ENCODE measurements around the gene FILIP1L. TPM values are rescaled to one million over a fixed set of nuclear protein-coding genes. Genes with fewer than 3 reads are reported as not detected.
A peak's percentile ranks its signal among the peaks of the same experiment; 100 is the strongest.

FILIP1L gene
- total RNA-seq, 1 donor from 2014 or later: 1.1 TPM

DNA sequence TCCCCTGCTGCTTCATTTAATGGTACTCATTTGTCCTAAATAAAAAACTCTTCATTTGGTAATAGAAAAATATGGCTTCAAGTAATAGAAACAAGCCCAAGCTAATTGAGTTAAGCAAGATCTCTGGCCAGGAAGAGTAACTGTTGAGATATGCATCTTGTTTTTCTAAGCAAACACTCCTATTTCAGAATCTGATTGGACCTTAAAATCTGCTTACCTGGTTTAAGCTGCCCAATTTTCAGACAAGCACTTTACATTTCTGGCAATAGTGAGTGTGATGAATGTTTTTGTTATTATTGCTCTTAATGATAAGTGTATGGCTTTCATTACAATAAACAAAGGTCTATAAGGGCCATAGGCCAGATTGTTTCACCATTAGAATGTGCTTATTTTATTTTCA is 210.4 kb downstream of the FILIP1L start:
- Histone ChIP-seq H3K4me3 (ENCODE audit: low read depth, low read length) (no peak overlapping the region), H3K27me3 (ENCODE audit: control insufficient read depth, insufficient read depth, low read length) (no peaks in the 10 kb centered on the region), H3K36me3 (ENCODE audit: control insufficient read depth, insufficient read depth, low read length) (no peaks in the 10 kb centered on the region)
- FAIRE-seq (no peak), DNase-seq (ENCODE audit: low read depth) (no peak)
- TF ChIP-seq, protein P1, sequence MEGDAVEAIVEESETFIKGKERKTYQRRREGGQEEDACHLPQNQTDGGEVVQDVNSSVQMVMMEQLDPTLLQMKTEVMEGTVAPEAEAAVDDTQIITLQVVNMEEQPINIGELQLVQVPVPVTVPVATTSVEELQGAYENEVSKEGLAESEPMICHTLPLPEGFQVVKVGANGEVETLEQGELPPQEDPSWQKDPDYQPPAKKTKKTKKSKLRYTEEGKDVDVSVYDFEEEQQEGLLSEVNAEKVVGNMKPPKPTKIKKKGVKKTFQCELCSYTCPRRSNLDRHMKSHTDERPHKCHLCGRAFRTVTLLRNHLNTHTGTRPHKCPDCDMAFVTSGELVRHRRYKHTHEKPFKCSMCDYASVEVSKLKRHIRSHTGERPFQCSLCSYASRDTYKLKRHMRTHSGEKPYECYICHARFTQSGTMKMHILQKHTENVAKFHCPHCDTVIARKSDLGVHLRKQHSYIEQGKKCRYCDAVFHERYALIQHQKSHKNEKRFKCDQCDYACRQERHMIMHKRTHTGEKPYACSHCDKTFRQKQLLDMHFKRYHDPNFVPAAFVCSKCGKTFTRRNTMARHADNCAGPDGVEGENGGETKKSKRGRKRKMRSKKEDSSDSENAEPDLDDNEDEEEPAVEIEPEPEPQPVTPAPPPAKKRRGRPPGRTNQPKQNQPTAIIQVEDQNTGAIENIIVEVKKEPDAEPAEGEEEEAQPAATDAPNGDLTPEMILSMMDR (IDR thresholded peaks at IDR 0.05; ENCODE audit: insufficient read depth, low read length, severe bottlenecking): no peak

DNA sequence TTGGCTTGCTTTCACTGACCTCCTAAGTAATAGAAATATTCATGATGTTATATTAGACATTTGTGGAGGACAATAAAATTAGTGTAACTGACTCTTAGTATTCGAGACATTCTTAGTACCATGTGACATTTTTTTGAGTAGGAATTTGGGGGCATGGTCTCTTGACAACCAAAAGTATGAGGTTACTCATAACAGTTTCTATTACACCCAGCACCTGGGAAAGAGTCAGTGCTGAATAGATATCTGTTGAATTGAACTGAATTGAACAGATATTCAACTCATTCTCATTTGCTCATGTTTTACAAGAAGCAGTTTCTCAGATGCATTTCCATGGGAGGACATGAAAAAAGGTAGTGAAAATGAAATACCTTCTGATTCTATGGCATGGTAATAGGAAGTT is 212.2 kb downstream of the FILIP1L start:
- TF ChIP-seq, protein P1 (IDR thresholded peaks at IDR 0.05; ENCODE audit: insufficient read depth, low read length, severe bottlenecking): no peak

DNA sequence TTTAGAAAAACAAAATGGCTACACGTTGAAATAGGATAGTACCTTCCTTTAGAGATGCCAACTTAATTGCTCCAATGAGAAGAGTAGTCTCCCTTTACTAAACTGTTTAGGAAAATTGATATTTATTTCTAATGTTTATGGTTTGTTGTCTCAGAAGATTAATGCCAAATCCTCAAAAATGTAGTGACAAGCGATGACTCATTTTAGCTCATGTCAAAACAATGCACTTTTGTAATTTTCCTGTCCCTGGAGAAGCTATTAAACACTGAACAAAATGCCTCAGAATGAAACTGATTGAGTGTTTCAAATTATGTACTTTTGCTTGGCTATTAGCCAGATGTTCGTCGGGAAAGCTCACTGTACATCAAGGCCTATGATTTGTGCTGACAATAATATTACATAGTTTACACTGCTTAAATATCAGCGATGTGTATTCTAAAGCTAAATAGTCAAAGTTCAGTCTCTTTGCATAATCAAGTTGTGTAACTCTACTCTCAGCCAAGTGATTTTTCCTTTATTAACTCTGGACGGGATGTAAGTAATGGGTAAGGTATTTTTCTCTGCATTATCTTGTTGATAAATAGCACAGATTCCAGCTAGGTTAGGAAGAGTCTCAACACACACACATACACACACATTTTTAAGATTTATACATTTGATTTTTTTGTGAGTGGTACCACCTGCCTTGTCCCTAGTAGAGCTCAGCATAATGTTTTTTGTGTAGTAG is 212.9 kb downstream of the FILIP1L start:
- no peaks in the 10 kb centered on the region for H3K36me3 ChIP-seq (ENCODE audit: control insufficient read depth, insufficient read depth, low read length)
- no peak overlapping the region for H3K4me3 ChIP-seq (ENCODE audit: low read depth, low read length)
- DNase-seq (ENCODE audit: low read depth) (peak; percentile 90), FAIRE-seq (no peak)
- TF ChIP-seq, protein P1 (IDR thresholded peaks at IDR 0.05; ENCODE audit: insufficient read depth, low read length, severe bottlenecking): no peak
- H3K27me3 ChIP-seq (ENCODE audit: control insufficient read depth, insufficient read depth, low read length): no peaks in the 10 kb centered on the region

More for the DNA sequence above, 212.2 kb downstream of the FILIP1L start:
- peak; percentile 67 for DNase-seq (ENCODE audit: low read depth)
- no peaks in the 10 kb centered on the region for H3K36me3 ChIP-seq (ENCODE audit: control insufficient read depth, insufficient read depth, low read length)
- no peak for FAIRE-seq
- no peaks in the 10 kb centered on the region for H3K27me3 ChIP-seq (ENCODE audit: control insufficient read depth, insufficient read depth, low read length)
- no peak overlapping the region for H3K4me3 ChIP-seq (ENCODE audit: low read depth, low read length)

DNA sequence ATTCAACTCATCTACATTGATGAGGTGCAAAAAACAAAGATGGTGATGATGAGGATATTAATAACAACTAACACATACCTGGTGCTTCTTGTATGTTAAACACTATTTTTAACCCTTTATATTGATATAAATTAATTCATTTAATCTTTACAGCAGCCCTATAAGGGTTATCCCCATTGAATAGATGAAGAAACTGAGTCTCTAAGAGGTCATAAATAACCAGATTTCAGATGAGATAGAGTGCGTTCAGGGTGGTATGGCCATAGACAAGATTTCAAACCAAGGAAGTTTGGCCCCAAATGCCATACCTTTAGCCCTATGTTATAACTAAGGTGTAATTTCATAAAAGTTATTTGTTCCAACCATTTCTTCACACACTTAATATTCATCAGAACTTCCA is 214.1 kb downstream of the FILIP1L start:
- FAIRE-seq (no peak), DNase-seq (ENCODE audit: low read depth) (no peak)
- Histone ChIP-seq H3K36me3 (ENCODE audit: control insufficient read depth, insufficient read depth, low read length) (no peaks in the 10 kb centered on the region), H3K27me3 (ENCODE audit: control insufficient read depth, insufficient read depth, low read length) (no peaks in the 10 kb centered on the region), H3K4me3 (ENCODE audit: low read depth, low read length) (no peak overlapping the region)
- TF ChIP-seq, protein P1 (IDR thresholded peaks at IDR 0.05; ENCODE audit: insufficient read depth, low read length, severe bottlenecking): no peak

DNA sequence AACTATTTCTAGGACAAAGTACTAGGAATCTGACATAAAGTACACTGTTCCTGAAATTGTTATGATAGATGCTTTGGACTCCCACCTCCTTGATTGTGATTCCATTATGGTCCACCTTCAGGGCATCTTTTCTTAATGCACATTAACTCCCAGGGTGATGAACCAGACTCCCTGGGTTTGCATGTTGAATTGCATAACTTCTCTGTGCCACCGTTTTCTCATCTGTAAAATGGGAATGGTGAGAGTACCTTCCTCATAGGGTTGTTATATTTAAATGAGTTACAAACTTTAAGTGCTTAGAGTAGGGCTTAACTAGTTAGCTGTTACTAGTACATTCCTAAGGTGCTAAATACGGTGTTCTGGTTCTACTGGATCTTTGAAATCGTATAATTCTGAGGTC is 214.7 kb downstream of the FILIP1L start:
- no peaks in the 10 kb centered on the region for H3K27me3 ChIP-seq (ENCODE audit: control insufficient read depth, insufficient read depth, low read length)
- FAIRE-seq (no peak), DNase-seq (ENCODE audit: low read depth) (no peak)
- TF ChIP-seq, protein P1 (IDR thresholded peaks at IDR 0.05; ENCODE audit: insufficient read depth, low read length, severe bottlenecking): no peak
- no peaks in the 10 kb centered on the region for H3K36me3 ChIP-seq (ENCODE audit: control insufficient read depth, insufficient read depth, low read length)
- H3K4me3 ChIP-seq (ENCODE audit: low read depth, low read length): no peak overlapping the region

DNA sequence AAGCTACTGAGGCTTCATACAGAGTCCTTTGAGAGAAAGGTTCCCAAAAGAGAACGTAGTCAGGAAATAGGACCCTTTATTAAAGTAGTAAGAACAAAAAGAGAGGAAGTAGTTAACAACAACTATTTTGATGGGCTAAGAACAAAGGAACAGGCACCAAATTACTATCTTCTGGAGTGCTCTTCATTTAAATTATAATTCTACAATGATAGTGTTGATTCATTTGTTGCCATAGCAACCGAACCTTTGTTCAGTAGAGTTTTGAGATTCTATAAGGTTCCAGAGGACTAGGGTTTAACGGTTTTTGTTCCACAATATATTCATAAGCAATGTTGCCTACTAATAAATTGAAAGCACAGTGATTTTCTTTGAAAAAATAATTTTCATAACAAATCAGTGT is 217.8 kb downstream of the FILIP1L start:
- TF ChIP-seq, protein P1 (IDR thresholded peaks at IDR 0.05; ENCODE audit: insufficient read depth, low read length, severe bottlenecking): no peak
- DNase-seq (ENCODE audit: low read depth) (no peak), FAIRE-seq (no peak)
- Histone ChIP-seq H3K36me3 (ENCODE audit: control insufficient read depth, insufficient read depth, low read length) (no peaks in the 10 kb centered on the region), H3K27me3 (ENCODE audit: control insufficient read depth, insufficient read depth, low read length) (no peaks in the 10 kb centered on the region), H3K4me3 (ENCODE audit: low read depth, low read length) (no peak overlapping the region)
